Embryonic facial prominence (tissue), 1 donor: Measurements from ENCODE around the gene SNX21.
A peak's percentile ranks its signal among the peaks of the same experiment; 100 is the strongest.

ENCODE experiments used
- DNase-seq: peaks from one replicate; pipeline ENCODE4 v3.0.0-alpha.2; 2016; ENCODE audit errors: extremely low spot score

Gene SNX21

GRCh38 chr20:45880988-45881788 is 47.6 kb downstream of the SNX21 start, which contains the start of gene ZSWIM1:
TSS of gene ZSWIM1 (plus strand) at chr20:45881227. CDS start at chr20:45882593, 1,366 bp downstream.
- DNase-seq: peak; percentile 94

GRCh38 chr20:45882469-45883099 is 49.0 kb downstream of the SNX21 start:
- no peak for DNase-seq

- no peak for DNase-seq
Measured at GRCh38 chr20:45883100-45883469, 49.5 kb downstream of the SNX21 start.

- DNase-seq: no peak
Measured at GRCh38 chr20:45886590-45887345, 53.2 kb downstream of the SNX21 start.

- no peak for DNase-seq
Measured at GRCh38 chr20:45887346-45887715, 53.7 kb downstream of the SNX21 start, which contains the start of gene SPATA25. TSS of gene SPATA25 (minus strand) at chr20:45887622. CDS start at chr20:45887590, 32 bp downstream.

- no peak for DNase-seq
Measured at GRCh38 chr20:45888681-45889080, 55.1 kb downstream of the SNX21 start.

DNA sequence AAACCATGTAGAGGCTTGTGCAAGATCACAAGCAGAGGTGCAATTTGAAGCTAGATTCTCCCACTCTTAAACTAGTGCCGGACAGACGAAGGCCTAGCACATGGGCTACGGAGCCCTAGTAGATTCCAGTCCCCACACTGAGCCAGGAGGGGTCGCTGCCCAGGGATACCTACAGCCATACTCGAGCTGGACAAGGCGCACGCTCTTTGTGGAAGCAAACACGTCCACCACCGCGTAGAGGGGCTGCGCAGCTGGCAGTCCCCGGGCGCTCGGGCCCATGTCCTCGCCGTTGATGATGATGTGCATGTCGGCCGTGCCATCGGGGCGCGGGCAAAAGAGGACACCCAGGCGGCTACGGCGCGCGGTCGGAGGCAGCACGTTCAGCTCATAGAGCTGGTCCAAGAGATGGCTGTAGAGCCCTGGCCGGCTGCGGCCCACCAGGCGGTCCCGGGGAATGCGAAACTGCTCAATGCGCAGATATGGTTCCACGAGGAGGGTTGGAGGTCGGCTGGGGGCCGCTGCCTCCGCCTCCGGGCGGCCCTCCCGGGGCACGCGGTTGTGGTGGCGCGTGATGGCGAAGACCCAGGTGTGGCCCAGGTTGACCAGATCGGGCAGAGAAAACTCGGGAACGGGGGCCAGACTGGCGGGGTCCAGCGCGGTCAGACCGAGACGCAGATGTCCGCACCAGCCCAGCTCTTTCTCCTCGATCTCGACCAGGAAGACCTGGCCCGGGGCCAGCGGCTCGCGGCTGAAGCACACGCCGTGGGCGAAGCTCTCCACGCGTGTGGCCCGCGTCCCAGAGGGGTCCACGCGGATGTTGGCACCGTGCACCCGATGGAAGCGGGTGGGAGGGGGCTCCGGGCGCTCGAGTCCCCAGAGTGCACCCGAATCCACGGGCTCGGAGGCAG is 56.7 kb downstream of the SNX21 start:
- peak; percentile 31 for DNase-seq

DNA sequence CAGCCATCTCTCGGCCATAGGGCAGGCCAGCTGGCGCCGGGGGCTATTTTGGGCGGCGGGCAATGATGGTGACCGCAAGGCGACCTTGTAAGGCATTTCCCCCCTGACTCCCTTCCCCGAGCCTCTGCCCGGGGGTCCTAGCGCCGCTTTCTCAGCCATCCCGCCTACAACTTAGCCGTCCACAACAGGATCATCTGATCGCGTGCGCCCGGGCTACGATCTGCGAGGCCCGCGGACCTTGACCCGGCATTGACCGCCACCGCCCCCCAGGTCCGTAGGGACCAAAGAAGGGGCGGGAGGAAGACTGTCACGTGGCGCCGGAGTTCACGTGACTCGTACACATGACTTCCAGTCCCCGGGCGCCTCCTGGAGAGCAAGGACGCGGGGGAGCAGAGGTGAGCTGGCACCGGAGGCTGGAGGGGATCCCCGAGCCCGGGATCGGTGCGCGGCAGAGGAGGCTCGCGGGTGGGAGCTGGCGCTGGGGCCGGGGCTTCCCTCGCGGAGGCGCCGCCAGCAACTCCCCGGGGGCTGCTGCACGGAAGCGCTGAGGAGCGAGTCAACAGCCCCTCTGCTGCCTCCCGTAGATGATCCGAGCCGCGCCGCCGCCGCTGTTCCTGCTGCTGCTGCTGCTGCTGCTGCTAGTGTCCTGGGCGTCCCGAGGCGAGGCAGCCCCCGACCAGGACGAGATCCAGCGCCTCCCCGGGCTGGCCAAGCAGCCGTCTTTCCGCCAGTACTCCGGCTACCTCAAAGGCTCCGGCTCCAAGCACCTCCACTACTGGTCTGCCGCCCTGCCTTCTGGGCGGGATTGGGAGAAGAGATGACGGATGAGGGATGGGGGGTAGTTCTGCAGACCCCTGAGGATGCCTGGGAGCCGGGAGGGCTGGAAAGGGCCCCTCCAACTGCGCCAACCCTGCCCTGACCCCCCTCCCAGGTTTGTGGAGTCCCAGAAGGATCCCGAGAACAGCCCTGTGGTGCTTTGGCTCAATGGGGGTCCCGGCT is 57.7 kb downstream of the SNX21 start, which contains the start of the genes CTSA and NEURL2:
Gene CTSA (plus strand): TSS at position 351 of the 999 bp plus-strand sequence. CDS start 234 bp downstream, at position 585.
Gene NEURL2 (minus strand): TSS at position 224 of the 999 bp plus-strand sequence. CDS start 217 bp downstream, at position 7.
- DNase-seq: peak; percentile 77

DNA sequence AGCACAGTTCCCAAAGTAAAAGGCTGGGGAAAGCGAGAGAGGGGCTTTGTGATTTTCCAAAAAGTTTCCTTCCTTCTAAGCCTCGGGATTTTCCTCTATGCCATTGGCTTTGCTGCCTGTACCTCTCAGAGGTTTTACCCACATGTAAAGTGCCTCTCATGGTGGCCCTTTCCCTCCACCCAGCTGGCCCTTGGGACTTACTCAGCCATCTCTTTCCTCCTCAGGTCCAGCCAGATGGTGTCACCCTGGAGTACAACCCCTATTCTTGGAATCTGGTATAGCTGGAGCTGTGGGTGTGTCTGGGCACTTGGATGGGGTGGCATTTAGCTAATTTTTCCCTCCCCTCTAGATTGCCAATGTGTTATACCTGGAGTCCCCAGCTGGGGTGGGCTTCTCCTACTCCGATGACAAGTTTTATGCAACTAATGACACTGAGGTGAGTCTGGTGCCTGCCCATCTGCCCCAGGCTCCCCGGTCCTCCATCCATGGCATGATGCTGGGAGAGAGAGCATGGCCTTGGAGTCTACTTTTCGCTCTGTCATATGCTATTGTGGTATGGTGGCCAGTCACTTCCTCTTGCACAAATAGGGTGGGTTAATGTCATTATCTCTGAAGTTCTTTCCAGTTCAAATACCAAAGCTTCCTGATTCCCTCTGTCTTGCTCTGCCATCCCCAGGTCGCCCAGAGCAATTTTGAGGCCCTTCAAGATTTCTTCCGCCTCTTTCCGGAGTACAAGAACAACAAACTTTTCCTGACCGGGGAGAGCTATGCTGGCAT is 58.6 kb downstream of the SNX21 start:
- DNase-seq: no peak
